CD4-positive, alpha-beta T cell treated with Interleukin-12 subunit alpha and Interleukin-12 subunit beta, for 1 hour (primary cell): ENCODE results near the gene SLC6A8.
A peak's percentile ranks its signal among the peaks of the same experiment; 100 is the strongest.
"Not testable (repeated sequence)": the region's sequence is repeated elsewhere in the genome, so short reads cannot be mapped to it uniquely, and the experiment has no call there.

ENCODE experiments used
- DNase-seq: peaks from one replicate; pipeline ENCODE4 v3.0.0-alpha.2; 2020

SLC6A8 gene

DNA sequence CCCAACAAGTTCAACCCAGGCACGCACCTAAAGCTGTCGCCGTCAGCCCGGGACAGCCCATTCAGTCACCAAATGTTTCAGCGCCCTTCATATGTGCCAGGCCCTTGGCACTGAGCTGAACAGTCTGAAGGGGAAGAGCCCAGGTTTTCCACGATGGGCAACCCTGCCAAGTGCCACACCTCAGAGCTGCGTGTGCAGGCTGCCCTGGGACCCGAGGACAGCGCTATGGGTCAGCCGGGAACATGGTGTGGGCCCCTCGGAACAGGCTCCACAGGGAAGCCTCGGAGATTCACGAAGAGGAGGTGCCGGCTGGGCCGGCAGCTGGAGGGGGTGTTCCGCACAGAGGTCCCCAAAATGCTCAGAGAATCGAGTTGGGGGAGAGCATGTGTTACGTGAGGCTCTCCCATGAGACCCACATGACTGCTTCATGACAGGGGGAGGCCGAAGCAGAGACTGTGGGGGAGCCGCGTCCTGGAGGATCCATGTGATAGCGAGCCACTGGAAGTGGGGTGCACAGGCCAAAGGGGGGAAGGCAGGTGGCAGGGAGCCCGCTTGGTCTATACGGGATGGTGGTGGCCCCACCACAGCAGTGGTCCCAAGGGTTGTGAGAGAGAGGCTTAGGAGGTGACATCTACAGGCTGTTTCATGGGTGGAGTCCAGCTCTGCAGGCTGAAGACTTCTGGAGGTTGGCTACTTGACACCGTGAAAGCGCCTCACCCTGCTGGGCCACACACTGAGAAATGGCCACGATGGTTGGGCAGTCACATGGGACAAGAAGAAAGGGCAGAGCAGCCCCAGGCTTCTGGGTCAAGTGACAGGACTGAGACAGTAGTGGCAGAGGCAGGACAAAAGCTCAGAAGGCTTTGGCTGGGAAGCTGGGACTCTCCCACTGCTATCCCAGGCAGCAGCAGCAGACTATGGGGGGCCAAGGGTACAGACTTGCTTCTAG lies 22.3 kb downstream of the SLC6A8 start:
- DNase-seq: no peak

DNA sequence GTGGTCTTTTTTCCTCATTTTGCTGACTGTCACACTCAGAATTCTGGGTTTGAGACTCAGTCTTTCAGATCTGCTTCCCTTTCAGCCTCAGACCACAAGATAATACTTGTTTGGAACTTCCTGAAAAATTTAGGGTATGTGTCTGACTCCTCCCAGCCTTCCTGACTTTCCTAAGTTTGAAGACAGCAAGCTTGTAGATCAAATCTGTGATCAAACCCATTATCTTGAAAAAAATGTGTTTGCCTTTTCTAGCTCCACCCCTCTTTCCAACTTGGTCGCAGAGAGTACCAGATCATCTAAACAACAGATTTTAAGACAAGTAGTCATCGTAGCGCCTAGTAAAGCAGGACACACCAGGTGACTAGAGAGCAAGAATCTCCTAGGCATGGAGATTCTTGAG lies 26.5 kb downstream of the SLC6A8 start:
- DNase-seq: no peak

DNA sequence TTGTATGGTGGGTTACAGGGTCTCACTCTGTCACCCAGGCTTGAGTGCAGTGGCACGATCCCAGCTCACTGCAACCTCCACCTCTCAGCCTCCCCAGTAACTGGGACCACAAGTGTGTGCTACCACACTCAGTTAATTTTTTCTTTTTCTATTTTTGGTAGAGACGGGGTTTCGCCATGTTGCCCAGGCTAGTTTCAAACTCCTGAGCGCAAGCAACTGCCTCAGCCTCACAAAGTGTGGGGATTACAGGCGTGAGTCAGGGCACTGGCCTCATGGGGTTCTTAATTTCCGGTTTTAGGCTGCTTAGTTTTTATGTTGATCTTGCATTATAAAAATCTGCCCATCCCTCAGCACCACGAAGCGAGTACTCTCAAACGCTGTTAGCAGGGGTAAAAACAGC lies 29.7 kb downstream of the SLC6A8 start:
- DNase-seq: no peak

DNA sequence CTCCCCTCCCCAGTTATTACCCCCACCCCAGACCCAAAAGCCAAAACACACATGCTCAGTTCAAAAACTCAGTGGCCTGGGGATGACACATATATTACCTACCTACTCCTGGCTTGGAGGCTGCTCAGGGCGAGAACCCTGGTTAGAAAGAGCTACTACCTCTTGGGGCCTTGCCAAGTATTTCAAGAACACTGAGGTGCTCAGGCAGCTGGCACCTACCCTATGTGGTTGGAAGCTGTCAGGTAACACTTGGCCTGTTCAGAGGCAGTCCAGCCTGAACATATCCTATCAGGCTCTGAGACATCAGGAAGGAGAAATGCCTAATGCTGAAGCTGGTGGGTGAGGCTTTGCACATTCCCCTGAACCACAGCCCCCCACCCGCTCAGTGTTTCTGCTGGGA lies 31.5 kb downstream of the SLC6A8 start:
- DNase-seq: no peak

DNA sequence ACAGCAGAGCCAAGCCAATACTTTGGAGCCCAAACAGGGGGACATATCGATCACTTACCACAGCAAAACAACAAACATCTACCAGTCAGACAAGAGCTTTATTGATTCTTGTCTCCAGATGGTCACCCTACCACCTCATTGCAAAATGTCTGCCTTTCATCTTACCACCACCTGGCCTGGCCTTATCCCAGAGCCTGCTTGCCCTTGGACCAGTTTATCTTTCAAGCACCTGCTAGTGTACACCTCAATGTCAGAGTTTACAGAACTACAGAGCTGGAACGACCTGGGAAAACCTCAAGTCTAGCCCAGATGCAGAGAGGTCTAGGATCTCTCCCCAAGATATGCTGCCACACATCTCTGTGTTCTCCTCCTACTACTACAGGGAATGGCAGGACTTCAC lies 32.0 kb downstream of the SLC6A8 start:
- no peak for DNase-seq

DNA sequence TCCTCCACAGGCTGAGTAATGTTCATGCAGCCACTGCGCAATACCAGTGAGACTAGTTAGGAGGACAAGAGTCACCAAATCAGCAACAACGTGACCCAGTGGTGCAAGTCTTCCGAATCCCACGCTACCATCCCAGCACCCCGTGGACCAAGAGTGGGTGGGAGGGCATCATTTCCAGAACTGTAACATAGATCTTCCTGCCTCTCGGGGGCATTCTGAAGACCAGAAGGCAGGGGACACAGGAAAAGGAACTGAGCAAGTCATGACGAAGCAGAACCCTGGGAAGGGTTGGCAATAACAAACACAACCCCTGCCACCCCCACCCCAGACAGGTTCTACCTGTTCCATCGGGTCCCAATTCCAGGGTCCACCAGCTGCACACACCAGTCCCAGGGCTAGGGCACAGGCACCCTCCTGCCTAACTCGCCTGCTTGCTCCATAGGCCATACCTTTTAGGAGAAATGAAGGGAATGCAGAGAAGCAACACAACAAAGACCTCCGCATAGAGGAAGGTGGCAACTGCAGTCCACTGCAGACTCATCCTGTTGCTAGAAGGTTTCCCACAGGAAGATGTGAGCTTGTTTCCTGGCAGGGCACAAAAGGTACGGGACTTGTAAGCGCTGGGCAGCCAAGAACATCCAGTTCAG lies 35.1 kb downstream of the SLC6A8 start:
- DNase-seq: no peak

DNA sequence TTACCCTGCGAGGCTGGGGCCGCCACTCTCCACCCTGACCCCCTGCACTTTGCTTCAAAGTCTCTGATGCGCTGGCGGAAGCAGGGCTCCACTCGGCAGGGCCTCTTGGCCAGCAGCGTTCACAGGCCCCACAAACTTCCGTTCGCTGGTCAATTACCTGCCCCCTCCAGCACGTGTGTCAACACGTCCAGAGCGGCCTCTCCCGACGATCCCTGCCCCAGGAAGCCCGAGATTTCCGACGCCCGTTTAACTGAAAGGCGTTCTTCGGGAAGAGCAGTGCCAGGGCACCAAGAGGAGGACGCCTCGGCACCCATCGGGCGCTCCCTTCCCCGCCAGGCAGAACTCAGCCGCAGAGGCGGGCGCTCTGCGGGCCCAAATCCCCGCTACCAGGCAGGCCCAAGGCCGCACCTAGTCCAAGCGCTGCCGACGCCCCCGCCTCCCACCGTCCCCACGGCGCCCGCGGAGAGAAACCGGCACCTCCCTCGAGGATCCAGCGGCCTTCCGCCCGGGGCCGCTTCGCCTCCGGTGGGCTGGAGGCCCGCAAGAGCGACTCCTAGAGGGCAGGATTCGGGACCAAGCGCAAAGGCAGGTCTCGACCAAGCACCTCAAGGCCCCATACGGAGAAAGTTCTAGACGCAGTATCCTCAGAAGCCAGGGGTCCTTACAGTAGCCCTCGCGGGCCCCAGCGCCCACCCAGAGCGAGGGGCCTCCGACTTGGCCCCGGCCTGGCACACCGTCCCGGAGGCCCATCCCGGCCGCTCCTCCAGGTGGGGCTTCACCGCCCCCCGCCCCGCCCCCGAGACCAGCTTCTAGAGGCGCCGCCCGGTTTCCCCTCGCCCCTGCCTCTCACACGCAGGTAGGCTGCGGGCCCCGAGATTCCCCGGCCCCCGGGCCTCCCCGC lies 35.9 kb downstream of the SLC6A8 start:
- peak; percentile 49 for DNase-seq

DNA sequence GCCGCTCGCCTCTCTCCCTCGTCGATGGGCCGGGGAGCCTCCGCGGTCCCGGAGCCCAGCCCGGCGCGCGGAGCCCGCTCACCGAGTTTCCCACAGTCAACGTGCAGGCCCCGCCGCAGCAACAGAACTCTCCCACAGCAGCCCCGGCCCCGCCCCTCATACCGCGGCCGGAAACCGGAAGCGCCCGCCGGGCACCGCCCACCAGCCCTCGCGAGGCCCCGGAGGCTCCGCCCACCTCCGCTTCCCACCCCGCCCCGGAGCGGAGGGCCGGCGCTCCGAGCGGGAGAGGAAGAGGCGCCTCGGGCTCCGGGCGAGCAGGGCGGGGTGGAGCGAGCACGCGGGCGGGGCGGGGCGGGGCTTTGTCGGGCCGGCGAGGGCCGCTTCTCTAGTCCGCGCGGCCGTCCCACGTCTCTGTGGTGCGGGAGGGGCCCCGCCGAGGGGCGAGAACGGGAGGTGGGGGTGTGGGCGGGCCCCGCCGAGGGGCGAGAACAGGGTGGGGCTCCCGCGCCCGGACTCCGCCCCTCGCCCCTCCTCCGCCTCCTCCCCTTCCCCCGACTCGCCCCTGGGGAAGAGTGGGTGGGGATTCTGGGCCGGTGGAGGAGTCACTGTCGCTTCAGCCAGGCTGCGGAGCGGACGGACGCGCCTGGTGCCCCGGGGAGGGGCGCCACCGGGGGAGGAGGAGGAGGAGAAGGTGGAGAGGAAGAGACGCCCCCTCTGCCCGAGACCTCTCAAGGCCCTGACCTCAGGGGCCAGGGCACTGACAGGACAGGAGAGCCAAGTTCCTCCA lies 36.7 kb downstream of the SLC6A8 start, which contains the start of the genes ABCD1 and BCAP31:
TSS of gene ABCD1 (plus strand) at position 605 of the 787 bp plus-strand sequence. CDS start 411 bp downstream, outside the sequence.
TSS of gene BCAP31 (minus strand) at position 136 of the 787 bp plus-strand sequence. CDS start 1,143 bp downstream, outside the sequence.
- peak; percentile 91 for DNase-seq

DNA sequence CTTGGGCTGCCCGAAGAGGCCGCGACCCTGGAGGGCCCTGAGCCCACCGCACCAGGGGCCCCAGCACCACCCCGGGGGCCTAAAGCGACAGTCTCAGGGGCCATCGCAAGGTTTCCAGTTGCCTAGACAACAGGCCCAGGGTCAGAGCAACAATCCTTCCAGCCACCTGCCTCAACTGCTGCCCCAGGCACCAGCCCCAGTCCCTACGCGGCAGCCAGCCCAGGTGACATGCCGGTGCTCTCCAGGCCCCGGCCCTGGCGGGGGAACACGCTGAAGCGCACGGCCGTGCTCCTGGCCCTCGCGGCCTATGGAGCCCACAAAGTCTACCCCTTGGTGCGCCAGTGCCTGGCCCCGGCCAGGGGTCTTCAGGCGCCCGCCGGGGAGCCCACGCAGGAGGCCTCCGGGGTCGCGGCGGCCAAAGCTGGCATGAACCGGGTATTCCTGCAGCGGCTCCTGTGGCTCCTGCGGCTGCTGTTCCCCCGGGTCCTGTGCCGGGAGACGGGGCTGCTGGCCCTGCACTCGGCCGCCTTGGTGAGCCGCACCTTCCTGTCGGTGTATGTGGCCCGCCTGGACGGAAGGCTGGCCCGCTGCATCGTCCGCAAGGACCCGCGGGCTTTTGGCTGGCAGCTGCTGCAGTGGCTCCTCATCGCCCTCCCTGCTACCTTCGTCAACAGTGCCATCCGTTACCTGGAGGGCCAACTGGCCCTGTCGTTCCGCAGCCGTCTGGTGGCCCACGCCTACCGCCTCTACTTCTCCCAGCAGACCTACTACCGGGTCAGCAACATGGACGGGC lies 37.5 kb downstream of the SLC6A8 start:
- no peak for DNase-seq

DNA sequence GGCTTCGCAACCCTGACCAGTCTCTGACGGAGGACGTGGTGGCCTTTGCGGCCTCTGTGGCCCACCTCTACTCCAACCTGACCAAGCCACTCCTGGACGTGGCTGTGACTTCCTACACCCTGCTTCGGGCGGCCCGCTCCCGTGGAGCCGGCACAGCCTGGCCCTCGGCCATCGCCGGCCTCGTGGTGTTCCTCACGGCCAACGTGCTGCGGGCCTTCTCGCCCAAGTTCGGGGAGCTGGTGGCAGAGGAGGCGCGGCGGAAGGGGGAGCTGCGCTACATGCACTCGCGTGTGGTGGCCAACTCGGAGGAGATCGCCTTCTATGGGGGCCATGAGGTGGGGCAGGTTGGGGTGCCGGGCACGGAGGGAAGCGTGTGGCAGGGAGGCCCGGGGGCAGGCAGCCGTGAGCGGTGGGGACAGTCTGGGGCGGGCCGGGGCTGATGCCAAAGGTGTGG lies 38.1 kb downstream of the SLC6A8 start:
- no peak for DNase-seq

DNA sequence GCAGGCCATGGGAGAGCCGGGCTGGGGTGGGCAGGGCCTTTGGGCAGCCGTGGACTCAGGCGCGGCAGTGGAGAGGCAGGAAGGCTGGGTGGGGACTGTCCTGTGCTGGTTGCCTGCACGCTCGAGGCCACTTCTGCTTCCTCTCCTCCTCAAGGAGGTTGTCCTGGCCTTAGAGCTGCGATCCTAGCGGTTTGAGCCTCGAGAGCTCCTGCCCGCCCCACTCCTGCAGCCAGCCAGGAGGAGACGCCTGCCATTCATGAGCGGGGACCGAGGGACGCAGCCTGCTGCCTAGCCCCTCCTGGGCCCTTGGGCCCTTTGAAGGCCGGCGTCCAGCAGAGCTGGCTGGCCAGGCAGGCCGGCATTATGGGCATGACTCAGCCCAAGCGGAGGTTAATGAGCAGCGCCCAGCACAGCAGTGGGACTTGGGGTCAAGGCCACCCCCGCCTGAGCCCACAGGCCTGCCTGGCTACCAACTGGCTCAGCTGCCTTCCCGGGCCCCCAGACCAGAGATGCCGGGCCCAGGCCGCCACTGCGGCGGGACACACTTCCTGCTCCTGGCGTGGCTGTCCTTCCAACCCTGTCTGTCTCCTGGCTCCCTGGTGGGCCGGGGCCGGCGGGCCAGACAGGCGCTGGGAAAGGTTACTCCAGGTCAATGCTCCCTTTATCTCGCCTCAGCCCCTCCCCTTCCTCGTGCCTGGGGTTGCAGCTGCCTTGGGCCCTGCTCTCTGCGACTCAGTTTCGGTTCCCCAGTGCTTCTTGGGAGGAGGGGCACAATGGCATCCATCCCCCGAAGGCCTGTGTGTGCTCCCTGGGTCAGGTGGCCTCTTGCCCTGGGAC lies 38.8 kb downstream of the SLC6A8 start:
- DNase-seq: peak; percentile 57

DNA sequence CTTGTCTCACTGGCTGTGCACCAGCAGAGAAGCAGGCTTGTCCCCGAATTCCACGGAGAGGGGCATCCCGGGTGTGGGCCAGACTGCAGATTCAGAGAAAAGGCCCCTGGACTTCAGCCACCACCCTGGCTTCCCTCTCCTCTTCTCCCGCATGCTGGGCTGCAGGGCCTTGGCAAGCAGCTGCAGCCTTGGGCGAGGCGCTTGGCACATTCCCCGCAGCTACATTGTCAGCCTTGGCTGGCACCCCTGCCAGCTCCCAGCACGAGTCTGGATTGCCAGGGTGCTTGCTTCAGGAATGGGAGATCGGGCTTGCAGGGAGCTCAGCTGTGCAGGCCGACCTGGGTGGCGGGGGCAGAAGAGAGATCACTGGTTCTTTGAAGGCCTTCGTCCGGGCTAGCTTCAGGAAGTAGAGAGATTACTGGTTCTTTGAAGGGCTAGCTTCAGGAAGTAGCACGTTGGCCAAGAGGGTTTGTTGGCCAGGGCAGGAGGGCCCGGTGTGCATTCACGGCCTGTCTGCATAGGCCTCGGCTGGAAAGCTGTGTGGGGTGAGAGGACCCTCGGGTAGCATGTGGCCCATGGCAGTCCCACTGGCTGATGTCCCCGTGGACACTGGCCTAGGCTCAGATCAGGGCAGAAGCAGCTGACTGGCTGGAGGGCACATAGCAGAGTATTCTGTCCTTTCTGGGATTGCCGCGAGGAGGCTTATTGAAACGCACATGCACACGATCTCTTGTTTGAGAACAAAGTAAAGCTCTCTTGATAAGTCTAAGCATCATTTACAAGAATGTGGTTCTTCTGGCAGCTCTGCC lies 39.6 kb downstream of the SLC6A8 start:
- no peak for DNase-seq

DNA sequence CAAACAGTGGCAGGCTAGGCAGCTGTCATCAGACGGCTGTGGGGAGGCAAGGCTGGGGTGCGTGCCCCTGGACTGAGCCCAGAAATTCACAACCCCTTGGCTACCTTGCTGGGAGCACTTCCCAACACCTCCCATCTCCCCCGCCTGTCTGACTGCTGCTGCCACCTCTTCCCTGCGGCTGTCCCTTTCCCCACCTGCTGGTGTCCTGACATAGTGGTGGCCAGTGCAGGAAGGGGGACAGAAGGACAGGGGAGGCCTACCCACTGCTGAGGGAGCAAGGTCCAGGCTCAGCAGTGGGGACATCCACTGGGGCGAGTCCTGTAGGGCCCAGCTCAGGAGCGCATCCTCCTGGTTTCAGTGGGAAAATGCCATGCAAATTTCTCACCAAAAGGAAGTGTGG lies 40.4 kb downstream of the SLC6A8 start:
- no peak for DNase-seq

DNA sequence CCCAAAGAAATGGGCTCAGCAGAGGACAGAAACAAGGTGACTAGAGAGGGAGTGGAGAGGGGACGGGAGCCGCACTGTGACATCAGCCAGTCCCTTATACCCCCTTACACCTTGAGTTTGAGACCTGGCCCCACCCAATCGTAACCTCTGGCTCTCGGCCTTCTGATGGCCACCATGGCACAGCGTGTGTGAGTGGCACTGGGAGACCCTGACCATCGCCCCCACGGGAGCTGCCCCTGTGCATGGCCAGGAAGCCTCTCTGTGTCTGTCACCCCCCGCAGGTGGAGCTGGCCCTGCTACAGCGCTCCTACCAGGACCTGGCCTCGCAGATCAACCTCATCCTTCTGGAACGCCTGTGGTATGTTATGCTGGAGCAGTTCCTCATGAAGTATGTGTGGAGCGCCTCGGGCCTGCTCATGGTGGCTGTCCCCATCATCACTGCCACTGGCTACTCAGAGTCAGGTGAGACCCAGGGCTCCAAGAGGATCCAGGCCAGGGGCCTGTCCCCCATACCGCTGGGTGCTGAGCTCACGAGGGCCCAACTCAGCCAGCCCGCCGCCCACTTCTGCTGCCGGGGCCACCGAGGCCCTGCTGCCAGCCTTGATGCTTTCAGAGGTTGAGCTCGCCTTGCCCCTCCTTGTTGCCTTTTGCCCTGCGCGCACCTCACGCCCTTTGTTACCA lies 41.4 kb downstream of the SLC6A8 start:
- no peak for DNase-seq

DNA sequence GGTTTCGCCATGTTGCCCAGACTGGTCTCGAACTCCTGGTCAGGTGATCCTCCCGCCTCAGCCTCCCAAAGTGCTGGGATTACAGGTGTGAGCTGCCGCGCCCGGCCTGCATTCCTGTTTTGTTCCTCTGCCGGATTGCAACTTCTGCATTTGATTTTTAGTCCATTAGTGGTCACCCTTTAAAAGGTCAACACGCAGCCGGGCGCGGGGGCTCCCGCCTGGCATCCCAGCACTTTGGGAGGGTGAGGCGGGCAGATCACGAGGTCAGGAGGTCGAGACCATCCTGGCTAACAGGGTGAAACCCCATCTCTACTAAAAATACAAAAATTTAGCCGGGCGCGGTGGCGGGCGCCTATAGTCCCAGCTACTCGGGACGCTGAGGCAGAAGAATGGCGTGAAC lies 42.4 kb downstream of the SLC6A8 start:
- not testable (repeated sequence) for DNase-seq

DNA sequence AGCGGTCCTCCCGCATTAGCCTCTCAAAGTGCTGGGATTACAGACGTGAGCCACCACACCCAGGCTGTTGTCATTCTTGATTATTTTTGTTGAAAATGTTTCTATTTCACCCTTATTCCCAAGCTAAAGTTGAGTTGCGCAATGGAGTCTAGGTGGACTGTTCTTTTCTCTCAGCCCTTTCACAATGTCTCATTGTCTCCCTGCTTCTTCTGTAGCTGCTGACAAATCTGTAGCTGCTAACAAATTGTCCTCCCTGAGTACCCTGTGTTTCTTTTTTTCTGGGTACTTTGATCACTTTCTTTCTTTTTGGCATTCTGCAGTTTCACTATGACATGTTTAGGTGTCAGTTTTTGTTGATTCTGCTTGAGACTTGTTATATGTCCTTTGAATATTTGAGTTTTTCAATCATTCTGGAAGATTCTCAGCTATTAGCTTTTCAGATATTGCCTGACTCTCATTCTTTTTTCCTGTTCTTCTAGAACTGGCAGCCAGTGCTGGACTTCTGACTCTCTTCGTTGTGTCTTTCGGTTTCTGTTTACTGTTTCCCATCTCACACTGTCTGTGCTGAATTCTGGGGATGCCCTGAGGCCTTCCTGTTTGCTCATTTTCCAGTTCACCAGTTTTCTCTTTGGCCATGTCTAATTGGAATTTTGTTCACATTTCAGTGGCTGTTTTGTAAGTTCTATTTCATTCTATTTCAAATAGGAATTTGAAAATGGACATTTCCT lies 43.6 kb downstream of the SLC6A8 start:
- DNase-seq: no peak

DNA sequence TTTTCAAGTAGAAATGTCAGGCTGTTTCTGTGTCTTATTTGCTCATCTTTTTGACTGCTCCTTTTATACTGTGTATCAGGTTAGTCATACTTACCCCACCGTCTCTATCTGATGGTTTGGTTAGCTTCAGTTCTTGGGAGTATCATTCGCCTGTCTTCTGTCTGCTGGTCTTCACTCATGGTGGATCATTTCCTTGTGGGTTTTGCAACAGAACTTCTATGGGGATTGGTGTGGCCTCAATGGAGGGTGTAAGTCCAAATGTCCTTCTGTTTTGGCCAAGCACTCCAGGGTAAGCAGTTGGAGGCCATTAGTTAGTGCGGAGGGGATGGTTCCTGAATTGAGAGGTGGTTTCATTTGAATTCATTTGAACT lies 44.1 kb downstream of the SLC6A8 start:
- no peak for DNase-seq

DNA sequence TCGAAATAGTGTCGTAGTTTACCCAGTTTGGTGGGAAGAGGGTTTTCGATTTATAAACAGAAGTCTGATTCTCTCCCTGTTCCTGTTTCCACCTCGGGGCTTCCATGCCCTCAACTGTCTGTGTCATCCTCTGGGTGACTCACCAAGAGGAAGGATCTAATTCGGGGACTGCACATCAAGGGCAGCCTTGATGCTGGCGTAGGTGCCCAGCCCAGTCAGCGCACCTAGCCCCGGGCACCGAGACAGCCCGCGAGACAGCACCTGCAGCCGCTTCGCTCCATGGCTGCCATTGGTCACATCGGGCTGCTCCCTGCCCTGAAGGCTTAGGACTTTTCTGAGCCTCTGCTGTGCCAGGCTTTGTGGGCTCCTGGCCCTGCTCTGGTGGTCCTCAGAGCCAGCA lies 44.7 kb downstream of the SLC6A8 start:
- DNase-seq: no peak
